Fibroblast of lung (primary cell): ENCODE results near the gene FHDC1. TPM values are rescaled to one million over a fixed set of nuclear protein-coding genes. Genes with fewer than 3 reads are reported as not detected.

ENCODE experiments used
- DNase-seq, 2 donors: peaks; one replicate each; pipeline versions ENCODE4 v3.0.0 to v3.0.0-alpha.2; 2010; ENCODE audit warnings: low read depth in 2 of 2
- H2AFZ ChIP-seq: 2 replicates; pipeline ENCODE4 v1.5.1; 2012; ENCODE audit warnings: low read length, control low read depth, inconsistent platforms
- H3K27ac ChIP-seq: 2 replicates; pipeline ENCODE4 v1.5.1; 2011; ENCODE audit warnings: low read length, control low read depth; ENCODE audit not compliant: insufficient read depth
- H3K27me3 ChIP-seq: 2 replicates; pipeline ENCODE4 v1.5.1; 2011; ENCODE audit warnings: mild to moderate bottlenecking, low read length; ENCODE audit not compliant: control insufficient read depth, insufficient read depth
- H3K36me3 ChIP-seq: 2 replicates; pipeline ENCODE4 v1.5.1; 2011; ENCODE audit warnings: low read length; ENCODE audit not compliant: control insufficient read depth, insufficient read depth
- H3K4me1 ChIP-seq: 2 replicates; pipeline ENCODE4 v1.5.1; 2011; ENCODE audit warnings: low read length; ENCODE audit not compliant: control insufficient read depth, insufficient read depth; ENCODE audit errors: extremely low read depth
- H3K4me2 ChIP-seq: 2 replicates; pipeline ENCODE4 v1.5.1; 2011; ENCODE audit warnings: low read length, control low read depth; ENCODE audit not compliant: insufficient read depth; ENCODE audit errors: extremely low read depth
- H3K4me3 ChIP-seq, 4 experiments: fragments of 200-600 bp in 1 of 4; sonication (generic) in 1 of 4; replicated peaks in 1 of 4; 2 replicates each; pipeline ENCODE4 v1.5.1; 2011 to 2016; ENCODE audit warnings: low read length in 4 of 4, low read depth in 3 of 4, mild to moderate bottlenecking in 3 of 4, control low read depth in 2 of 4, inconsistent platforms in 1 of 4, mixed read lengths in 1 of 4; ENCODE audit not compliant: insufficient read depth in 1 of 4; ENCODE audit errors: control extremely low read depth in 1 of 4
- H3K79me2 ChIP-seq: 2 replicates; pipeline ENCODE4 v1.5.1; 2012; ENCODE audit warnings: mild to moderate bottlenecking, low read length, inconsistent platforms; ENCODE audit not compliant: control insufficient read depth, insufficient read depth
- H3K9ac ChIP-seq: 2 replicates; pipeline ENCODE4 v1.5.1; 2011; ENCODE audit warnings: mild to moderate bottlenecking, low read length, control low read depth; ENCODE audit not compliant: insufficient read depth
- H3K9me3 ChIP-seq: 2 replicates; pipeline ENCODE4 v1.5.1; 2012; ENCODE audit warnings: low read depth, low read length; ENCODE audit not compliant: control insufficient read depth, insufficient read depth
- H4K20me1 ChIP-seq: 2 replicates; pipeline ENCODE4 v1.5.1; 2011; ENCODE audit warnings: low read length; ENCODE audit not compliant: control insufficient read depth, insufficient read depth; ENCODE audit errors: extremely low read depth
- CTCF ChIP-seq, 2 donors: IDR thresholded peaks in 1 of 2; conservative IDR thresholded peaks in 1 of 2; 1 replicate in 1 of 2; 2 replicates in 1 of 2; pipeline ENCODE4 v1.5.1; 2011 to 2012; ENCODE audit warnings: low read length in 2 of 2, control low read depth in 1 of 2, inconsistent platforms in 1 of 2, low read depth in 1 of 2, mild to moderate bottlenecking in 1 of 2
- EZH2 ChIP-seq: IDR thresholded peaks from 2 replicates; pipeline ENCODE4 v1.5.1; 2012; ENCODE audit warnings: low read length, control low read depth, mild to moderate bottlenecking; ENCODE audit errors: missing control alignments
- polyA plus RNA-seq, 2 donors: library from polyadenylated mRNA; depleted of rRNA in 1 of 2; stranded (reverse) in 1 of 2; unstranded in 1 of 2; fragments of >200 nt; gene quantifications; 2 replicates each; pipeline ENCODE4 v1.2.1, GENCODE V29; 2011 to 2012; ENCODE audit warnings: missing spikeins in 1 of 2
- total RNA-seq: library from RNA; depleted of rRNA; stranded (reverse); fragments of >200 nt; gene quantifications from 2 replicates; pipeline ENCODE4 v1.2.1, GENCODE V29; 2014

The FHDC1 gene
- total and polyA plus RNA-seq, 2 donors (not counting 1 experiment from before 2014, with no cell fraction given), result 0.14 to 0.33 TPM

- no peak for TF ChIP-seq EZH2
- no peak for TF ChIP-seq CTCF (conservative IDR thresholded peaks at IDR 0.05 in 1 of 2, IDR thresholded peaks at IDR 0.05 in 1 of 2; ENCODE audit: low read depth in 1 of 2, low read length in 2 of 2)
- Histone ChIP-seq H3K4me3 (no peak overlapping the region), H3K79me2 (no peaks in the 10 kb centered on the region), H3K36me3 (no peaks in the 10 kb centered on the region), H3K4me1 (no peaks in the 10 kb centered on the region), H3K9ac (no peak overlapping the region), H3K4me2 (no peak overlapping the region), H3K9me3 (no peaks in the 10 kb centered on the region), H2AFZ (no peak overlapping the region), H3K27me3 (peaks cover 5% of the 10 kb centered on the region), H4K20me1 (no peaks in the 10 kb centered on the region), H3K27ac (no peak overlapping the region)
- no peak for DNase-seq
Measured at GRCh38 chr4:153005899-153006381, 69.8 kb downstream of the FHDC1 start.

- TF ChIP-seq CTCF (conservative IDR thresholded peaks at IDR 0.05 in 1 of 2, IDR thresholded peaks at IDR 0.05 in 1 of 2; ENCODE audit: low read depth in 1 of 2, low read length in 2 of 2) (no peak), EZH2 (no peak)
- H3K4me2 ChIP-seq, result no peak overlapping the region
- no peak overlapping the region for H2AFZ ChIP-seq
- no peak overlapping the region for H3K9ac ChIP-seq
- H3K9me3 ChIP-seq, result no peaks in the 10 kb centered on the region
- H3K36me3 ChIP-seq, result no peaks in the 10 kb centered on the region
- no peak overlapping the region for H3K27ac ChIP-seq
- no peak overlapping the region for H3K4me3 ChIP-seq
- no peaks in the 10 kb centered on the region for H3K79me2 ChIP-seq
- H3K27me3 ChIP-seq, result peaks cover 4% of the 10 kb centered on the region
- H3K4me1 ChIP-seq, result peaks cover 1% of the 10 kb centered on the region
- no peaks in the 10 kb centered on the region for H4K20me1 ChIP-seq
- DNase-seq, result no peak
Measured at GRCh38 chr4:153008578-153009199, 72.6 kb downstream of the FHDC1 start.

GRCh38 chr4:153010146-153010545 is 74.0 kb downstream of the FHDC1 start:
- no peaks in the 10 kb centered on the region for H3K9me3 ChIP-seq
- H2AFZ ChIP-seq, result no peak overlapping the region
- TF ChIP-seq CTCF (conservative IDR thresholded peaks at IDR 0.05 in 1 of 2, IDR thresholded peaks at IDR 0.05 in 1 of 2; ENCODE audit: low read depth in 1 of 2, low read length in 2 of 2) (no peak), EZH2 (no peak)
- H4K20me1 ChIP-seq, result no peaks in the 10 kb centered on the region
- no peak overlapping the region for H3K27ac ChIP-seq
- H3K4me1 ChIP-seq, result peaks cover 2% of the 10 kb centered on the region
- peaks cover 2% of the 10 kb centered on the region for H3K27me3 ChIP-seq
- H3K79me2 ChIP-seq, result no peaks in the 10 kb centered on the region
- no peak overlapping the region for H3K9ac ChIP-seq
- no peak overlapping the region for H3K4me3 ChIP-seq
- no peak overlapping the region for H3K4me2 ChIP-seq
- no peaks in the 10 kb centered on the region for H3K36me3 ChIP-seq
- DNase-seq, result no peak
